H9 (cell line): ENCODE measurements around the gene ZNF688. TPM values are rescaled to one million over a fixed set of nuclear protein-coding genes. Genes with fewer than 3 reads are reported as not detected.
"Not testable (repeated sequence)": the region's sequence is repeated elsewhere in the genome, so short reads cannot be mapped to it uniquely, and the experiment has no call there.

Experiments used
- DNase-seq: peaks from one replicate; pipeline ENCODE4 v3.0.0-alpha.2; 2017
- H2AFZ ChIP-seq: one replicate; pipeline ENCODE4 v1.6.1; 2013; ENCODE audit warnings: mild to moderate bottlenecking, low read length, control low read depth, moderate library complexity
- H2AK5ac ChIP-seq: 2 replicates; pipeline ENCODE4 v1.6.1; 2013; ENCODE audit warnings: low read length, control low read depth, mixed read lengths; ENCODE audit not compliant: insufficient read length
- H2BK120ac ChIP-seq: one replicate; pipeline ENCODE4 v1.6.1; 2013; ENCODE audit warnings: low read depth, mild to moderate bottlenecking, low read length, control low read depth, inconsistent platforms; ENCODE audit not compliant: poor library complexity, severe bottlenecking
- H2BK12ac ChIP-seq: 2 replicates; pipeline ENCODE4 v1.6.1; 2013; ENCODE audit warnings: low read length, control low read depth, mixed read lengths, low read depth; ENCODE audit not compliant: insufficient read length
- H2BK15ac ChIP-seq: 2 replicates; pipeline ENCODE4 v1.6.1; 2013; ENCODE audit warnings: low read depth, low read length, control low read depth
- H2BK20ac ChIP-seq: one replicate; pipeline ENCODE4 v1.6.1; 2013; ENCODE audit warnings: low read depth, mild to moderate bottlenecking, low read length, control low read depth, inconsistent platforms; ENCODE audit not compliant: poor library complexity, severe bottlenecking
- H2BK5ac ChIP-seq: 2 replicates; pipeline ENCODE4 v1.6.1; 2013; ENCODE audit warnings: low read length, control low read depth, mixed read lengths; ENCODE audit not compliant: insufficient read length
- H3K14ac ChIP-seq: 2 replicates; pipeline ENCODE4 v1.6.1; 2013; ENCODE audit warnings: low read length, control low read depth; ENCODE audit not compliant: insufficient read depth
- H3K18ac ChIP-seq: 2 replicates; pipeline ENCODE4 v1.6.1; 2013; ENCODE audit warnings: low read depth, mild to moderate bottlenecking, mixed read lengths, low read length, control low read depth; ENCODE audit not compliant: insufficient read length
- H3K23ac ChIP-seq: 2 replicates; pipeline ENCODE4 v1.6.1; 2013; ENCODE audit warnings: low read length, control low read depth, mixed read lengths, low read depth; ENCODE audit not compliant: insufficient read length
- H3K23me2 ChIP-seq: 2 replicates; pipeline ENCODE4 v1.6.1; 2013; ENCODE audit warnings: low read depth, mild to moderate bottlenecking, mixed read lengths, low read length, control low read depth; ENCODE audit not compliant: insufficient read length, poor library complexity, severe bottlenecking
- H3K27ac ChIP-seq: 2 replicates; pipeline ENCODE4 v1.5.1; 2013; ENCODE audit warnings: low read length, control low read depth, mixed read lengths, low read depth; ENCODE audit not compliant: insufficient read length
- H3K27me3 ChIP-seq: 2 replicates; pipeline ENCODE4 v1.6.1; 2013; ENCODE audit warnings: low read length, control low read depth, inconsistent platforms; ENCODE audit not compliant: insufficient read depth
- H3K4ac ChIP-seq: 2 replicates; pipeline ENCODE4 v1.6.1; 2013; ENCODE audit warnings: low read depth, mild to moderate bottlenecking, control low read depth, inconsistent platforms, low read length, moderate library complexity
- H3K4me1 ChIP-seq: 2 replicates; pipeline ENCODE4 v1.6.1; 2013; ENCODE audit warnings: low read length, control low read depth, inconsistent platforms; ENCODE audit not compliant: insufficient read depth
- H3K4me2 ChIP-seq: 2 replicates; pipeline ENCODE4 v1.6.1; 2013; ENCODE audit warnings: low read length, control low read depth, mixed read lengths; ENCODE audit not compliant: insufficient read length, insufficient read depth
- H3K56ac ChIP-seq: 2 replicates; pipeline ENCODE4 v1.6.1; 2013; ENCODE audit warnings: low read depth, mild to moderate bottlenecking, mixed read lengths, low read length, control low read depth; ENCODE audit not compliant: insufficient read length
- H3K79me1 ChIP-seq: 2 replicates; pipeline ENCODE4 v1.6.1; 2013; ENCODE audit warnings: low read depth, mild to moderate bottlenecking, moderate library complexity, low read length, control low read depth, inconsistent platforms; ENCODE audit not compliant: insufficient read depth, poor library complexity, severe bottlenecking
- H3K79me2 ChIP-seq: 2 replicates; pipeline ENCODE4 v1.6.1; 2013; ENCODE audit warnings: low read length, control low read depth, inconsistent platforms; ENCODE audit not compliant: insufficient read depth
- H3K9ac ChIP-seq: 2 replicates; pipeline ENCODE4 v1.6.1; 2013; ENCODE audit warnings: low read length, control low read depth, mixed read lengths; ENCODE audit not compliant: insufficient read length; ENCODE audit errors: extremely low read depth
- H3K9me3 ChIP-seq: one replicate; pipeline ENCODE4 v1.6.1; 2013; ENCODE audit warnings: low read depth, low read length, inconsistent platforms; ENCODE audit not compliant: control insufficient read depth
- H3T11ph ChIP-seq: one replicate; pipeline ENCODE4 v1.6.1; 2013; ENCODE audit warnings: mild to moderate bottlenecking, low read length, control low read depth, inconsistent platforms
- H4K20me1 ChIP-seq: one replicate; pipeline ENCODE4 v1.6.1; 2013; ENCODE audit not compliant: control insufficient read depth, insufficient read length, insufficient read depth
- H4K5ac ChIP-seq: 2 replicates; pipeline ENCODE4 v1.6.1; 2013; ENCODE audit warnings: low read depth, mild to moderate bottlenecking, mixed read lengths, low read length, control low read depth; ENCODE audit not compliant: insufficient read length
- H4K8ac ChIP-seq: replicated peaks from 2 replicates; pipeline ENCODE4 v1.6.1; 2013; ENCODE audit warnings: low read length, control low read depth, mixed read lengths, low read depth; ENCODE audit not compliant: insufficient read length
- H4K91ac ChIP-seq: 2 replicates; pipeline ENCODE4 v1.6.1; 2013; ENCODE audit warnings: low read depth, mild to moderate bottlenecking, moderate library complexity, mixed read lengths, low read length, control low read depth; ENCODE audit not compliant: insufficient read length
- H3K27ac Mint-ChIP-seq, 3 experiments: 2 replicates in 2 of 3; 3 replicates in 1 of 3; pipeline ENCODE4 v1.8.0; 2020 to 2021; ENCODE audit warnings: mixed read lengths in 3 of 3, mild to moderate bottlenecking in 1 of 3, moderate library complexity in 1 of 3
- H3K27me3 Mint-ChIP-seq: 2 replicates; pipeline ENCODE4 v1.8.0; 2021; ENCODE audit warnings: low read depth, mild to moderate bottlenecking, moderate library complexity, mixed read lengths
- H3K36me3 Mint-ChIP-seq, 3 experiments: 2 replicates in 2 of 3; 3 replicates in 1 of 3; pipeline ENCODE4 v1.8.0; 2020 to 2021; ENCODE audit warnings: low read depth in 3 of 3, mixed read lengths in 3 of 3; ENCODE audit not compliant: insufficient read depth in 1 of 3
- H3K4me1 Mint-ChIP-seq, 2 experiments: 2 replicates each; pipeline ENCODE4 v1.8.0; 2020; ENCODE audit warnings: mixed read lengths in 2 of 2
- H3K4me3 Mint-ChIP-seq, 2 experiments: 2 replicates in 1 of 2; 3 replicates in 1 of 2; pipeline ENCODE4 v1.8.0; 2020 to 2021; ENCODE audit warnings: mild to moderate bottlenecking in 2 of 2, mixed read lengths in 2 of 2, moderate library complexity in 1 of 2
- H3K9me3 Mint-ChIP-seq, 2 experiments: 2 replicates in 1 of 2; 3 replicates in 1 of 2; pipeline ENCODE4 v1.8.0; 2020; ENCODE audit warnings: mild to moderate bottlenecking in 2 of 2, mixed read lengths in 2 of 2, moderate library complexity in 1 of 2
- WGBS: extraction: QIAGEN DNeasy Blood & Tissue Kit; methylation state at CpG from one replicate; pipeline ENCODE4 v1.1.7; 2013; ENCODE audit warnings: missing lambda C conversion rate, low lambda C conversion rate, mixed read lengths; ENCODE audit not compliant: insufficient read length; ENCODE audit errors: extremely low coverage; 5-methylcytosine and 5-hydroxymethylcytosine counted together
- total RNA-seq: library from RNA; stranded (reverse); gene quantifications from 2 replicates; pipeline ENCODE4 v1.2.1, GENCODE V29; 2021
- TF ChIP-seq, protein P1 (sequence below): fragments of 200-600 bp; sonication (generic); conservative IDR thresholded peaks from 3 replicates; pipeline ENCODE4 v1.8.0; 2021; ENCODE audit warnings: antibody characterized with exemption, mild to moderate bottlenecking

ZNF688 gene
- total RNA-seq, 1 experiment from 2014 or later, result 4.5 TPM

DNA sequence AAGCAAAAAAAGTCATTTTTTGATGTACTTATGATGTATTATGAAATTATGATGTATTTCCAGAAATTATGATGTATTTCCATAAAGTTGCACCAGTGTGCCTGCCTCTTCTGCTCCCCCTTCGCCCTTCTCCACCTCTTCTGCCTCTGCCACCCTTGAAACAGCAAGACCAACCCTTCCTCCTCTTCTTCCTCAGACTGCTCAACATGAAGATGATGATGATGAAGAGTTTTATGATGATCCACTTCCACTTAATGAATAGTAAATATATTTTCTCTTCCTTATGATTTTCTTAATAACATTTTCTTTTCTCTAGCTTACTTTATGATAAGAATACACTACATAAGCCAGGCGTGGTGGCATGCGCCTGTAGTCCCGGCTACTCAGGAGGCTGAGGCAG, 21.4 kb upstream of the ZNF688 start:
- Mint-ChIP-seq H3K36me3 (peaks cover 2 to 8% (median 4%) of the 10 kb centered on the region in 3 experiments; a peak in 6 of 7 replicates), H3K27me3 (no peaks in the 10 kb centered on the region), H3K9me3 (peaks cover 0 to 4% of the 10 kb centered on the region in 2 experiments; a peak in 1 of 5 replicates), H3K4me1 (no peaks in the 10 kb centered on the region), H3K27ac (no peak overlapping the region), H3K4me3 (no peak overlapping the region)
- Histone ChIP-seq H3K9ac (no peak overlapping the region), H3K56ac (no peak overlapping the region), H3K18ac (no peak overlapping the region), H4K91ac (no peak overlapping the region), H4K8ac (no peak overlapping the region), H3K4me1 (no peaks in the 10 kb centered on the region), H3K9me3 (no peaks in the 10 kb centered on the region), H2BK5ac (no peak overlapping the region), H3K27me3 (no peaks in the 10 kb centered on the region), H2BK12ac (no peak overlapping the region), H3K27ac (no peak overlapping the region), H3K79me1 (no peaks in the 10 kb centered on the region), H3K23me2 (no peaks in the 10 kb centered on the region), H2AFZ (no peak overlapping the region), H2BK120ac (no peak overlapping the region), H3T11ph (no peak overlapping the region), H3K79me2 (no peaks in the 10 kb centered on the region), H3K14ac (no peak overlapping the region), H4K5ac (no peak overlapping the region), H4K20me1 (no peaks in the 10 kb centered on the region), H2AK5ac (no peak overlapping the region), H3K23ac (no peak overlapping the region), H2BK20ac (no peak overlapping the region), H3K4me2 (no peak overlapping the region), H3K4ac (no peak overlapping the region), H2BK15ac (no peak overlapping the region)
- TF ChIP-seq, protein P1, sequence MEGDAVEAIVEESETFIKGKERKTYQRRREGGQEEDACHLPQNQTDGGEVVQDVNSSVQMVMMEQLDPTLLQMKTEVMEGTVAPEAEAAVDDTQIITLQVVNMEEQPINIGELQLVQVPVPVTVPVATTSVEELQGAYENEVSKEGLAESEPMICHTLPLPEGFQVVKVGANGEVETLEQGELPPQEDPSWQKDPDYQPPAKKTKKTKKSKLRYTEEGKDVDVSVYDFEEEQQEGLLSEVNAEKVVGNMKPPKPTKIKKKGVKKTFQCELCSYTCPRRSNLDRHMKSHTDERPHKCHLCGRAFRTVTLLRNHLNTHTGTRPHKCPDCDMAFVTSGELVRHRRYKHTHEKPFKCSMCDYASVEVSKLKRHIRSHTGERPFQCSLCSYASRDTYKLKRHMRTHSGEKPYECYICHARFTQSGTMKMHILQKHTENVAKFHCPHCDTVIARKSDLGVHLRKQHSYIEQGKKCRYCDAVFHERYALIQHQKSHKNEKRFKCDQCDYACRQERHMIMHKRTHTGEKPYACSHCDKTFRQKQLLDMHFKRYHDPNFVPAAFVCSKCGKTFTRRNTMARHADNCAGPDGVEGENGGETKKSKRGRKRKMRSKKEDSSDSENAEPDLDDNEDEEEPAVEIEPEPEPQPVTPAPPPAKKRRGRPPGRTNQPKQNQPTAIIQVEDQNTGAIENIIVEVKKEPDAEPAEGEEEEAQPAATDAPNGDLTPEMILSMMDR, result no peak
- DNase-seq, result no peak
- WGBS, result no CpG with 5 or more reads among the region's 4 CpGs

DNA sequence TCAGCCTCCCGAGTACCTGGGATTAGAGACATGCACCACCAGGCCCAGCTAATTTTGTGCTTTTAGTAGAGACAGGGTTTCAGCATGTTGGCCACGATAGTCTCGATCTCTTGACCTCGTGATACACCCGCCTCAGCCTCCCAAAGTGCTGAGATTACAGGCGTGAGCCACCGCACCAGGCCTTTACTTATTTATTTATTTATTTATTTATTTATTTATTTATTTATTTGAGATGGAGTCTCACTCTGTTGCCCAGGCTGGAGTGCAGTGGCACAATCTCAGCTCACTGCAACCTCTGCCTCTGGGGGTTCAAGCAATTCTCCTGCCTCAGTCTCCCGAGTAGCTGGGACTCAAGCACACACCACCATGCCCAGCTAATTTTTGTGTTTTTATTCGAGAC, 19.4 kb upstream of the ZNF688 start:
- WGBS, result no CpG with 5 or more reads among the region's 9 CpGs

More for the DNA sequence above, 19.4 kb upstream of the ZNF688 start:
- H3K4me3 Mint-ChIP-seq, H3K23ac ChIP-seq, H3K79me1 ChIP-seq, H3K4me2 ChIP-seq, H3K79me2 ChIP-seq, H3K27ac Mint-ChIP-seq, H3K4me1 ChIP-seq, H3K23me2 ChIP-seq, H2AFZ ChIP-seq, H4K5ac ChIP-seq, H2BK5ac ChIP-seq, H3K9me3 ChIP-seq, H3K27me3 ChIP-seq, H3T11ph ChIP-seq, H3K9ac ChIP-seq, H2BK120ac ChIP-seq, H3K27me3 Mint-ChIP-seq, H3K4ac ChIP-seq, H2BK12ac ChIP-seq, H3K27ac ChIP-seq, H4K91ac ChIP-seq, H3K56ac ChIP-seq, H4K20me1 ChIP-seq, H2BK20ac ChIP-seq, DNase-seq, H3K9me3 Mint-ChIP-seq, H3K4me1 Mint-ChIP-seq, H4K8ac ChIP-seq, H2BK15ac ChIP-seq, H3K18ac ChIP-seq, H3K14ac ChIP-seq, H2AK5ac ChIP-seq: not testable (repeated sequence)
- peaks cover 8 to 21% (median 15%) of the 10 kb centered on the region in 3 experiments; a peak in 6 of 7 replicates for H3K36me3 Mint-ChIP-seq
